ENCODE data around the gene SND1.

Gene SND1

GRCh38 chr7:127675721-127676120 lies 23.7 kb downstream of the SND1 start:
- TF ChIP-seq ZBTB7A (IDR thresholded peaks at IDR 0.05; ENCODE audit: low read depth) (no peak), TCF12 (IDR thresholded peaks at IDR 0.05; ENCODE audit: low read depth) (no peak), RAD21 (IDR thresholded peaks at IDR 0.05; ENCODE audit: low read depth) (no peak), TEAD4 (IDR thresholded peaks at IDR 0.05) (no peak), TAF1 (IDR thresholded peaks at IDR 0.05; ENCODE audit: low read depth) (no peak), NFIC (IDR thresholded peaks at IDR 0.05) (no peak), EGR1 (IDR thresholded peaks at IDR 0.05) (no peak), YY1 (IDR thresholded peaks at IDR 0.05; ENCODE audit: low read depth) (no peak), EP300 (IDR thresholded peaks at IDR 0.05; ENCODE audit: borderline replicate concordance) (no peak), MAX (IDR thresholded peaks at IDR 0.05) (no peak), USF1 (IDR thresholded peaks at IDR 0.05) (no peak), CEBPB (IDR thresholded peaks at IDR 0.05) (no peak)

GRCh38 chr7:127677433-127678230 lies 25.6 kb downstream of the SND1 start:
- TF ChIP-seq YY1 (IDR thresholded peaks at IDR 0.05; ENCODE audit: low read depth) (no peak), EP300 (IDR thresholded peaks at IDR 0.05; ENCODE audit: borderline replicate concordance) (no peak), CREB1 (IDR thresholded peaks at IDR 0.05; ENCODE audit: low read depth) (no peak), CEBPB (IDR thresholded peaks at IDR 0.05) (no peak), MAX (IDR thresholded peaks at IDR 0.05) (no peak), TCF12 (IDR thresholded peaks at IDR 0.05; ENCODE audit: low read depth) (no peak), RAD21 (IDR thresholded peaks at IDR 0.05; ENCODE audit: low read depth) (no peak), REST (IDR thresholded peaks at IDR 0.05; ENCODE audit: low read depth) (no peak), ZBTB7A (IDR thresholded peaks at IDR 0.05; ENCODE audit: low read depth) (no peak), TAF1 (IDR thresholded peaks at IDR 0.05; ENCODE audit: low read depth) (no peak), TEAD4 (IDR thresholded peaks at IDR 0.05) (no peak), EGR1 (IDR thresholded peaks at IDR 0.05) (no peak), USF1 (IDR thresholded peaks at IDR 0.05) (no peak), NFIC (IDR thresholded peaks at IDR 0.05) (no peak), FOXM1 (IDR thresholded peaks at IDR 0.05; ENCODE audit: borderline replicate concordance, low read depth) (no peak)

GRCh38 chr7:127678337-127678736 lies 26.3 kb downstream of the SND1 start:
- TF ChIP-seq CEBPB (IDR thresholded peaks at IDR 0.05) (no peak), USF1 (IDR thresholded peaks at IDR 0.05) (no peak), NFIC (IDR thresholded peaks at IDR 0.05) (no peak), TAF1 (IDR thresholded peaks at IDR 0.05; ENCODE audit: low read depth) (no peak), ZBTB7A (IDR thresholded peaks at IDR 0.05; ENCODE audit: low read depth) (no peak), REST (IDR thresholded peaks at IDR 0.05; ENCODE audit: low read depth) (no peak), YY1 (IDR thresholded peaks at IDR 0.05; ENCODE audit: low read depth) (no peak), FOXM1 (IDR thresholded peaks at IDR 0.05; ENCODE audit: borderline replicate concordance, low read depth) (no peak)

- no peak for TF ChIP-seq EP300 (IDR thresholded peaks at IDR 0.05; ENCODE audit: borderline replicate concordance)
- no peak for TF ChIP-seq CREB1 (IDR thresholded peaks at IDR 0.05; ENCODE audit: low read depth)
- TF ChIP-seq MAX (IDR thresholded peaks at IDR 0.05): no peak
- TF ChIP-seq FOXM1 (IDR thresholded peaks at IDR 0.05; ENCODE audit: borderline replicate concordance, low read depth): no peak
- TF ChIP-seq NFIC (IDR thresholded peaks at IDR 0.05): no peak
- no peak for TF ChIP-seq YY1 (IDR thresholded peaks at IDR 0.05; ENCODE audit: low read depth)
- TF ChIP-seq RAD21 (IDR thresholded peaks at IDR 0.05; ENCODE audit: low read depth): no peak
- no peak for TF ChIP-seq EGR1 (IDR thresholded peaks at IDR 0.05)
- no peak for TF ChIP-seq REST (IDR thresholded peaks at IDR 0.05; ENCODE audit: low read depth)
- TF ChIP-seq USF1 (IDR thresholded peaks at IDR 0.05): no peak
- TF ChIP-seq TCF12 (IDR thresholded peaks at IDR 0.05; ENCODE audit: low read depth): no peak
- TF ChIP-seq CEBPB (IDR thresholded peaks at IDR 0.05): no peak
- TF ChIP-seq TAF1 (IDR thresholded peaks at IDR 0.05; ENCODE audit: low read depth): no peak
- no peak for TF ChIP-seq ZBTB7A (IDR thresholded peaks at IDR 0.05; ENCODE audit: low read depth)
- TF ChIP-seq TEAD4 (IDR thresholded peaks at IDR 0.05): no peak
Observed at GRCh38 chr7:127678947-127679346, 27.0 kb downstream of the SND1 start.

Measured in Ishikawa (cell line).